ENCODE results near the gene KCNMA1. TPM values are rescaled to one million over a fixed set of nuclear protein-coding genes. Genes with fewer than 3 reads are reported as not detected.

KCNMA1 gene
- total and polyA plus RNA-seq, 2 donors (not counting 1 experiment from before 2014, with no cell fraction given) = 0.82 to 3.1 TPM

GRCh38 chr10:77673101-77673500, 35.5 kb upstream of the KCNMA1 start:
- no peak overlapping the region for H3K27ac ChIP-seq (ENCODE audit: low read length in 2 of 2)
- H3K4me2 ChIP-seq (replicated peaks; ENCODE audit: low read depth, low read length, poor library complexity, severe bottlenecking) = no peak overlapping the region
- Mint-ChIP-seq H3K9me3 (ENCODE audit: insufficient read depth) (no peaks in the 10 kb centered on the region), H3K4me3 (no peak overlapping the region), H3K27ac (no peak overlapping the region), H3K27me3 (peaks cover 12% of the 10 kb centered on the region), H3K4me1 (no peaks in the 10 kb centered on the region)
- WGBS (ENCODE audit: insufficient coverage) = 100% methylated on average over 1 of the region's 2 CpGs
- no peaks in the 10 kb centered on the region for H4K20me1 ChIP-seq (ENCODE audit: control insufficient read depth, insufficient read depth, low read length, poor library complexity, severe bottlenecking)
- DNase-seq = no peak
- intact Hi-C loops (cut with micrococcal nuclease) = no loop called here
- no peaks in the 10 kb centered on the region for H3K4me1 ChIP-seq (ENCODE audit: control insufficient read depth in 2 of 2, insufficient read depth in 2 of 2, low read length in 2 of 2)
- ChIA-PET POLR2A (no interaction called here), CTCF (interaction anchor here (1.1 kb wide), 1 partner anchor 507 kb away, joined by 4 read pairs; no protein-coding TSS in a partner anchor)
- H3K27me3 ChIP-seq (replicated peaks in 1 of 4; ENCODE audit: control extremely low read depth in 1 of 4, control insufficient read depth in 3 of 4, insufficient read depth in 4 of 4, low read length in 3 of 4) = no peaks in the 10 kb centered on the region
- H3K79me2 ChIP-seq (ENCODE audit: control insufficient read depth, insufficient read depth, low read length) = no peaks in the 10 kb centered on the region
- H3K9me3 ChIP-seq (ENCODE audit: control extremely low read depth in 1 of 3, control insufficient read depth in 2 of 3, insufficient read depth in 1 of 3, low read length in 2 of 3) = no peaks in the 10 kb centered on the region
- H3K36me3 ChIP-seq (replicated peaks in 1 of 2; ENCODE audit: control extremely low read depth in 1 of 2, control insufficient read depth in 1 of 2, extremely low read depth in 1 of 2, insufficient read depth in 2 of 2, low read length in 1 of 2) = no peaks in the 10 kb centered on the region
- H3K9ac ChIP-seq (ENCODE audit: low read length) = no peak overlapping the region
- TF ChIP-seq, protein P1, sequence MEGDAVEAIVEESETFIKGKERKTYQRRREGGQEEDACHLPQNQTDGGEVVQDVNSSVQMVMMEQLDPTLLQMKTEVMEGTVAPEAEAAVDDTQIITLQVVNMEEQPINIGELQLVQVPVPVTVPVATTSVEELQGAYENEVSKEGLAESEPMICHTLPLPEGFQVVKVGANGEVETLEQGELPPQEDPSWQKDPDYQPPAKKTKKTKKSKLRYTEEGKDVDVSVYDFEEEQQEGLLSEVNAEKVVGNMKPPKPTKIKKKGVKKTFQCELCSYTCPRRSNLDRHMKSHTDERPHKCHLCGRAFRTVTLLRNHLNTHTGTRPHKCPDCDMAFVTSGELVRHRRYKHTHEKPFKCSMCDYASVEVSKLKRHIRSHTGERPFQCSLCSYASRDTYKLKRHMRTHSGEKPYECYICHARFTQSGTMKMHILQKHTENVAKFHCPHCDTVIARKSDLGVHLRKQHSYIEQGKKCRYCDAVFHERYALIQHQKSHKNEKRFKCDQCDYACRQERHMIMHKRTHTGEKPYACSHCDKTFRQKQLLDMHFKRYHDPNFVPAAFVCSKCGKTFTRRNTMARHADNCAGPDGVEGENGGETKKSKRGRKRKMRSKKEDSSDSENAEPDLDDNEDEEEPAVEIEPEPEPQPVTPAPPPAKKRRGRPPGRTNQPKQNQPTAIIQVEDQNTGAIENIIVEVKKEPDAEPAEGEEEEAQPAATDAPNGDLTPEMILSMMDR (IDR thresholded peaks at IDR 0.05) = no peak
- no peak for TF ChIP-seq EZH2 (IDR thresholded peaks at IDR 0.05; ENCODE audit: borderline replicate concordance, insufficient read depth, low read depth, low read length, poor library complexity, severe bottlenecking)
- H2AFZ ChIP-seq (ENCODE audit: insufficient read depth, low read depth, low read length, poor library complexity, severe bottlenecking) = no peak overlapping the region
- H3K4me3 ChIP-seq (ENCODE audit: control extremely low read depth in 1 of 5, extremely low read depth in 1 of 5, insufficient read depth in 1 of 5, low read depth in 2 of 5, low read length in 4 of 5) = no peak overlapping the region
- ATAC-seq (ENCODE audit: low read depth) = no peak

GRCh38 chr10:77671594-77672252, 34.1 kb upstream of the KCNMA1 start:
- Histone ChIP-seq H3K27me3 (replicated peaks in 1 of 4; ENCODE audit: control extremely low read depth in 1 of 4, control insufficient read depth in 3 of 4, insufficient read depth in 4 of 4, low read length in 3 of 4) (peaks cover 0 to 3% (median 0%) of the 10 kb centered on the region in 4 experiments), H3K4me2 (replicated peaks; ENCODE audit: low read depth, low read length, poor library complexity, severe bottlenecking) (no peak overlapping the region), H3K36me3 (replicated peaks in 1 of 2; ENCODE audit: control extremely low read depth in 1 of 2, control insufficient read depth in 1 of 2, extremely low read depth in 1 of 2, insufficient read depth in 2 of 2, low read length in 1 of 2) (no peaks in the 10 kb centered on the region), H2AFZ (ENCODE audit: insufficient read depth, low read depth, low read length, poor library complexity, severe bottlenecking) (no peak overlapping the region), H3K9ac (ENCODE audit: low read length) (no peak overlapping the region), H3K27ac (ENCODE audit: low read length in 2 of 2) (no peak overlapping the region), H3K4me3 (ENCODE audit: control extremely low read depth in 1 of 5, extremely low read depth in 1 of 5, insufficient read depth in 1 of 5, low read depth in 2 of 5, low read length in 4 of 5) (no peak overlapping the region), H3K79me2 (ENCODE audit: control insufficient read depth, insufficient read depth, low read length) (no peaks in the 10 kb centered on the region), H4K20me1 (ENCODE audit: control insufficient read depth, insufficient read depth, low read length, poor library complexity, severe bottlenecking) (no peaks in the 10 kb centered on the region), H3K9me3 (ENCODE audit: control extremely low read depth in 1 of 3, control insufficient read depth in 2 of 3, insufficient read depth in 1 of 3, low read length in 2 of 3) (no peaks in the 10 kb centered on the region), H3K4me1 (ENCODE audit: control insufficient read depth in 2 of 2, insufficient read depth in 2 of 2, low read length in 2 of 2) (no peaks in the 10 kb centered on the region)
- DNase-seq (no peak), ATAC-seq (ENCODE audit: low read depth) (no peak)
- WGBS (ENCODE audit: insufficient coverage) = 99% methylated on average over 8 of the region's 10 CpGs
- H3K27me3 Mint-ChIP-seq = peaks cover 12% of the 10 kb centered on the region
- ChIA-PET POLR2A (no interaction called here), CTCF (interaction anchor here (1.1 kb wide), 1 partner anchor 506 kb away, joined by 4 read pairs; no protein-coding TSS in a partner anchor)
- H3K4me1 Mint-ChIP-seq = no peaks in the 10 kb centered on the region
- no peaks in the 10 kb centered on the region for H3K9me3 Mint-ChIP-seq (ENCODE audit: insufficient read depth)
- no peak for TF ChIP-seq EZH2 (IDR thresholded peaks at IDR 0.05; ENCODE audit: borderline replicate concordance, insufficient read depth, low read depth, low read length, poor library complexity, severe bottlenecking)
- TF ChIP-seq, protein P1 (IDR thresholded peaks at IDR 0.05) = no peak
- H3K27ac Mint-ChIP-seq = no peak overlapping the region
- no peak overlapping the region for H3K4me3 Mint-ChIP-seq
- intact Hi-C loops (cut with micrococcal nuclease) = no loop called here

Measured in B cell (primary cell).